Uterus (tissue), 2 donors: Measurements from ENCODE around the gene REL.

Experiments
- CTCF ChIP-seq, 4 experiments: fragments of 200-600 bp in 2 of 4; fragments of 450-650 bp in 2 of 4; sonication (generic) in 2 of 4; IDR thresholded peaks; one replicate each; pipeline ENCODE4 v1.5.1; 2016 to 2019; ENCODE audit warnings: antibody characterized with exemption in 4 of 4, mild to moderate bottlenecking in 2 of 4, moderate library complexity in 1 of 4
- POLR2A ChIP-seq, 2 donors: fragments of 450-650 bp; IDR thresholded peaks; one replicate each; pipeline ENCODE4 v1.6.1; 2016; ENCODE audit warnings: antibody characterized with exemption in 2 of 2, mild to moderate bottlenecking in 1 of 2, moderate library complexity in 1 of 2

GRCh38 chr2:60831921-60832320 lies 49.5 kb upstream of the REL start:
- TF ChIP-seq CTCF (IDR thresholded peaks at IDR 0.05), result no peak
- no peak for TF ChIP-seq POLR2A (IDR thresholded peaks at IDR 0.05)
